ENCODE measurements around the gene GORASP2.

DNA sequence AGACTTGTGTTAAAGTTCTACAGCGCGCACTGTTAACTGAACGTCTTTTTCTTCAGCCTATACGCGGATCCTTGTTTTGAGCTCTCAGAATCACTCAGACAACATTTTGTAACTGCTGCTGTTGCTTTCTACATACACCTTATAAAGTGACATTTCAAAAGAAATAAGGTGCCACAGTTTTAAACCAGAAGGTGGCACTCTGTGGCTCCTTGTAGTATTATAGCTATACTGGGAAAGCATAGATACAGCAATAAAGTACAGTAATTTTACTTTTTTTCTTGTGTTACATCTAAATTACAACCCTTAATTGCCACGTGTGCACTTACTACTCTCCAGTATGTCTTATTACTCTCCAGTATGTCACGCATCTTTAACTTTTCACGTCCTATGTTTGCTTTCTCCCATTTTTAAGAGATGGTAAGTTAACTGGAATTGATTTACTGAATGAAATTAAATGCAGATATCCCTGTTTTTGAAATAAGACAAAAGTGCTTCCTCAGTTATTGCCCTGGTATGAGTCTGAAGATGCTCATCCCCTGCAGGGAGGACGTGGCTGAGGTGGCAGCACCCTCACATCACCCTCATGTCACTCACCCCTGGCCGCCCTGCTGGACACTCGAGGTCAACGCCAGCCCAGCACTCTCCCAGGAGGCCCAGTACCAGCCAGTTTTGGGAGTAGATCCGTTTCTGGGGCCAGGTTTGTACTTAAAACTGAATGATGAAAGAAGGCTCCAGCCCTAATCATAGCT, 37.8 kb downstream of the GORASP2 start:
- TF ChIP-seq ZFP3 (tag by site-specific recombination; IDR thresholded peaks at IDR 0.05; ENCODE audit: low read depth): no peak
- no peak for TF ChIP-seq ZBTB21 (tag by site-specific recombination; IDR thresholded peaks at IDR 0.05)
- no peak for TF ChIP-seq ZNF133 (tag by site-specific recombination; IDR thresholded peaks at IDR 0.05)
- TF ChIP-seq, protein P1, sequence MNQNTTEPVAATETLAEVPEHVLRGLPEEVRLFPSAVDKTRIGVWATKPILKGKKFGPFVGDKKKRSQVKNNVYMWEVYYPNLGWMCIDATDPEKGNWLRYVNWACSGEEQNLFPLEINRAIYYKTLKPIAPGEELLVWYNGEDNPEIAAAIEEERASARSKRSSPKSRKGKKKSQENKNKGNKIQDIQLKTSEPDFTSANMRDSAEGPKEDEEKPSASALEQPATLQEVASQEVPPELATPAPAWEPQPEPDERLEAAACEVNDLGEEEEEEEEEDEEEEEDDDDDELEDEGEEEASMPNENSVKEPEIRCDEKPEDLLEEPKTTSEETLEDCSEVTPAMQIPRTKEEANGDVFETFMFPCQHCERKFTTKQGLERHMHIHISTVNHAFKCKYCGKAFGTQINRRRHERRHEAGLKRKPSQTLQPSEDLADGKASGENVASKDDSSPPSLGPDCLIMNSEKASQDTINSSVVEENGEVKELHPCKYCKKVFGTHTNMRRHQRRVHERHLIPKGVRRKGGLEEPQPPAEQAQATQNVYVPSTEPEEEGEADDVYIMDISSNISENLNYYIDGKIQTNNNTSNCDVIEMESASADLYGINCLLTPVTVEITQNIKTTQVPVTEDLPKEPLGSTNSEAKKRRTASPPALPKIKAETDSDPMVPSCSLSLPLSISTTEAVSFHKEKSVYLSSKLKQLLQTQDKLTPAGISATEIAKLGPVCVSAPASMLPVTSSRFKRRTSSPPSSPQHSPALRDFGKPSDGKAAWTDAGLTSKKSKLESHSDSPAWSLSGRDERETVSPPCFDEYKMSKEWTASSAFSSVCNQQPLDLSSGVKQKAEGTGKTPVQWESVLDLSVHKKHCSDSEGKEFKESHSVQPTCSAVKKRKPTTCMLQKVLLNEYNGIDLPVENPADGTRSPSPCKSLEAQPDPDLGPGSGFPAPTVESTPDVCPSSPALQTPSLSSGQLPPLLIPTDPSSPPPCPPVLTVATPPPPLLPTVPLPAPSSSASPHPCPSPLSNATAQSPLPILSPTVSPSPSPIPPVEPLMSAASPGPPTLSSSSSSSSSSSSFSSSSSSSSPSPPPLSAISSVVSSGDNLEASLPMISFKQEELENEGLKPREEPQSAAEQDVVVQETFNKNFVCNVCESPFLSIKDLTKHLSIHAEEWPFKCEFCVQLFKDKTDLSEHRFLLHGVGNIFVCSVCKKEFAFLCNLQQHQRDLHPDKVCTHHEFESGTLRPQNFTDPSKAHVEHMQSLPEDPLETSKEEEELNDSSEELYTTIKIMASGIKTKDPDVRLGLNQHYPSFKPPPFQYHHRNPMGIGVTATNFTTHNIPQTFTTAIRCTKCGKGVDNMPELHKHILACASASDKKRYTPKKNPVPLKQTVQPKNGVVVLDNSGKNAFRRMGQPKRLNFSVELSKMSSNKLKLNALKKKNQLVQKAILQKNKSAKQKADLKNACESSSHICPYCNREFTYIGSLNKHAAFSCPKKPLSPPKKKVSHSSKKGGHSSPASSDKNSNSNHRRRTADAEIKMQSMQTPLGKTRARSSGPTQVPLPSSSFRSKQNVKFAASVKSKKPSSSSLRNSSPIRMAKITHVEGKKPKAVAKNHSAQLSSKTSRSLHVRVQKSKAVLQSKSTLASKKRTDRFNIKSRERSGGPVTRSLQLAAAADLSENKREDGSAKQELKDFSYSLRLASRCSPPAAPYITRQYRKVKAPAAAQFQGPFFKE (tag by site-specific recombination; IDR thresholded peaks at IDR 0.05; ENCODE audit: borderline replicate concordance): no peak
- no peak for TF ChIP-seq YY1 (tag by site-specific recombination; IDR thresholded peaks at IDR 0.05)
- no peak for TF ChIP-seq ZBTB1 (tag by site-specific recombination; IDR thresholded peaks at IDR 0.05)
